C4-2B (cell line): ENCODE measurements around the gene MALL.

ENCODE experiments used
- H3K27ac ChIP-seq: fragments of 450-650 bp; 2 replicates; pipeline ENCODE4 v1.5.1; 2017
- CTCF ChIP-seq: fragments of 450-650 bp; conservative IDR thresholded peaks from 2 replicates; pipeline ENCODE4 v1.5.1; 2017; ENCODE audit warnings: mild to moderate bottlenecking
- ZFX ChIP-seq: fragments of 450-650 bp; IDR thresholded peaks from 2 replicates; pipeline ENCODE4 v1.6.1; 2017

MALL gene

GRCh38 chr2:110146183-110146944, 30.7 kb upstream of the MALL start:
- H3K27ac ChIP-seq, result no peak overlapping the region
- no peak for TF ChIP-seq CTCF
- no peak for TF ChIP-seq ZFX

GRCh38 chr2:110143982-110144381, 28.4 kb upstream of the MALL start:
- TF ChIP-seq CTCF (no peak), ZFX (no peak)

GRCh38 chr2:110140401-110140800, 24.8 kb upstream of the MALL start:
- no peak overlapping the region for H3K27ac ChIP-seq
- TF ChIP-seq CTCF (no peak), ZFX (no peak)

More at GRCh38 chr2:110143982-110144381, 28.4 kb upstream of the MALL start:
- H3K27ac ChIP-seq, result no peak overlapping the region

GRCh38 chr2:110134025-110134424, 18.4 kb upstream of the MALL start:
- TF ChIP-seq ZFX (no peak), CTCF (no peak)
- H3K27ac ChIP-seq, result no peak overlapping the region

GRCh38 chr2:110131166-110131565, 15.5 kb upstream of the MALL start:
- TF ChIP-seq CTCF, result no peak
- no peak for TF ChIP-seq ZFX

GRCh38 chr2:110130757-110131156, 15.1 kb upstream of the MALL start:
- no peak overlapping the region for H3K27ac ChIP-seq
- no peak for TF ChIP-seq ZFX

More at GRCh38 chr2:110131166-110131565, 15.5 kb upstream of the MALL start:
- no peak overlapping the region for H3K27ac ChIP-seq

- TF ChIP-seq CTCF (no peak), ZFX (no peak)
- H3K27ac ChIP-seq, result no peak overlapping the region
These were observed 11.3 kb upstream of the MALL start for GRCh38 chr2:110126906-110127305.
